GM21717 (cell line): ENCODE data around the gene JDP2.

Experiments used
- ATAC-seq: cut with Tn5 transposase; IDR thresholded peaks from one replicate; pipeline ENCODE4 v1.9.1; 2021; ENCODE audit warnings: mild to moderate bottlenecking, moderate library complexity; ENCODE audit not compliant: unreplicated experiment

JDP2 gene

DNA sequence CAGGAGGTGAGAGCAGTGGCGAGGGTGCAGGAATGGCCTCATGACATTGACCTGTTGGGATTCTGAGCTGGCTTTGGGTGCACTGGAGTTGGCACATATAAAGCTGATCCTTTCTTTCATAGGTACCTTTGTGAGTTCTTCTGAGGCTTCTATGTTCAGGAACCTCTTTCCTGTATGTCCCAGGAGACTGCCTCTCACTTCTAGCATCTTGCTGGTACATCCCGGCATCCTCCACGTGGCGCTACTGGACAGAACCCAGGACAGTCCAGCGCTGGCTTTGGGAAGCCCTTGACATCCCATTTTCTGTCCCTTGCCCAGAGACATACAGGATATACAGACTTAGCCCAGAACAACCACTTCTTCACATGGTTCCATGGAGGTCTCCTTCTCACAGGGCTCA lies 50.1 kb downstream of the JDP2 start:
- ATAC-seq = no peak

DNA sequence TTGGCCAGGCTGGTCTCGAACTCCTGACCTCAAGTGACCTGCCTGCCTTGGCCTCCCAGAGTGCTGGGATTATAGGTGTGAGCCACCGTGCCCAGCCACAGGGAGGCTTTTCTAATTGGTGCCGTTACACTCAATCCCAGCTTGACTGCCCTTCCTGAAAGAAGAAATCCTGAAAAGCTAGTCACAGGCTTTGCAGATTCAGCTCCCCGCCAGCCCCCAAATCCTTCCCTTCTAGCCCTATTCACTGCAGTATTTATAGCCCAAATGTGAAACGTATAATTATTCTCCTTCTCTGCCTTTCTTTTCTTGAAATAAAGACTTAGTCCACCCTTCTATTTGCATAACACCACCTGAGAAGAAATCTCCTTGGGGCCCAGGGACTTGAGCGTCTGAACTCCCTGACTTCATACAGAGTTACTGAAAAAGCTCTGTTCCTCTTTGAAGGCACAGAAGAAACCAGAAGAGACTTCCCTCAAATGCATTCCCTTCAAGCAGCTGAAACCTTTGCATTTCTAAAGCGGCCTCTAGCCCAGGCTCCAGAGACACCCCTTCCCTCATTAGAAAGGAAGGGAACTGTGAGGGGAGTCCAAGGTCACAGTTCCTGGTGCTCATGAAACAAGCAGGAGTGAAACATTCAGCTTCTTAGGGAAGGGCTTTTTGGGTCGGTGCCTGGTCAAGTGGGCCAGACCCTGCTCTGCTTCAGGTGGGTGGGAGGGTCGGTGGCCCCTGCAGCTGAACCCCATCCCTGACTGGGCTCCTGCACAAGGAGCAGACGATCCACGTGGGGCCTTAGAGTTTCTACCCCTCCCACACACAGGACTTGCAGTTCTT lies 52.2 kb downstream of the JDP2 start:
- ATAC-seq = peak; percentile 64

DNA sequence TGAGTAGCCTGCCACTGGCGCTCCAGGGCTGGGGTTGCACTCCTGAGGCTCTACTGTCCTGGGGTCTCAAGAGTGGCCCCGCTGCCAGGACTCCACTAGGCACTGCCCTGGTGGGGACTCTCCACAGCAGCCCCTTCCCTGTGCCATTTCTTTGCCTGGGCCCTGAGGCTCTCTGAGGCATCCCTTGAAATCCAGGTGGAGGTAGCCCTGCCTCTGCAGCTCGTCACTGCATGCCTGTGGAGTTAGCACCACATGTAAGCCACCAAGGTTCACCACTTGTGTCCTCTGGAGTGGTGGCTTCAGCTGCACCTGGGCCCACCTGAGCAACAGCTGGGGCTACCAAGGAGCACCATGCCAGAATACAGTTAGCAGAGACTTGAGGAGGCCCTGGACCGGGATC lies 54.5 kb downstream of the JDP2 start:
- ATAC-seq = no peak

DNA sequence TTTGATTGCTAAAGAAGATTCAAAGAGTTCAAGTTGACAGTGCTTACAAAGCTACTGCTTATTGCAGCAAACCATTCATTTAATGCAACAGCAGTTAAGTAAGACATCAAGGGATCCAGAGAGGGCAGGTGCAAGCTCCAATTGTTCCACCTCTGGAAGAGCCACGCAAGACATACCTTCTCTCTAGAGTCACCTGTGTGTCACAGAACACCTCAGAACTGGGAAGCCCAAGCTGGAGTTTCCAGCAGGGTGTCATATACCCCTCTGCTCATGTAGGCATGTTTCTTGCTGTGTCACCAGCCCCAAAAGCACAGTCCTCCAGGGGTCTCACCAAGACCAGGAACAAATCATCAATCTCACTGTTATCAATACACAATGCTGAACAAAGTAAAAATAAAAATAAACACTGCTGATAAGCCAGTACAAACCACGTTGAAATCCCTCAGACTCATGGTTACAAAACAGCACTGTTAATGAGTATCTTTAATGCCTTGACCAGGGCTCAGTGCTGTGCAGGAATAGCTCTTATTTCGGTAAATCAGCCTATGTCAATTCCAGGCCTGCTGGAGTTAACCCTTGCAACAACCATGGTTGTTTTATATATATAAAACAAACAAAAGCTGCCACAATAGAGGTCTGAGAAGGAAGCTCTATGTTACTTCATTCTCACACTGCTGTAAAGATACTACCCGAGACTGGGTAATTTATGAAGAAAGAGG lies 57.0 kb downstream of the JDP2 start:
- no peak for ATAC-seq

DNA sequence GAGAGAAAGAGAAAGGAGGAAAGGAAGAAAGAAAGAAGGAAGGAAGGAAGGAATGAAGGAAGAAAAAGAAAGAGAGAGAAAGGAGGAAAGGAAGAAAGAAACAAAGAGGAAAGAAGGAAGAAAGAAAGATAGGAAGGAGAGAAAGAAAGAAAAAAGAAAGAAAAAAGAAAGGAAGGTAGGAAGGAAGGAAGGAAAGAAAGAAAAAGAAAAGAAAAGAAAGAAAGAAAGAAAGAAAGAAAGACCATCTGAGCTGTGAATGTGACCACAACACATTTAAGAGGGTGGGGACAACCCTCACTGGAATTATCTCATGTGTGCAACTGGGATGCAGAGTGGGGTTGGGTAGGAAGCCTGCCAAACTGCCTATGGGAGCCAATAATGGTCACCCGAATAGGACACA lies 58.5 kb downstream of the JDP2 start:
- ATAC-seq = no peak

DNA sequence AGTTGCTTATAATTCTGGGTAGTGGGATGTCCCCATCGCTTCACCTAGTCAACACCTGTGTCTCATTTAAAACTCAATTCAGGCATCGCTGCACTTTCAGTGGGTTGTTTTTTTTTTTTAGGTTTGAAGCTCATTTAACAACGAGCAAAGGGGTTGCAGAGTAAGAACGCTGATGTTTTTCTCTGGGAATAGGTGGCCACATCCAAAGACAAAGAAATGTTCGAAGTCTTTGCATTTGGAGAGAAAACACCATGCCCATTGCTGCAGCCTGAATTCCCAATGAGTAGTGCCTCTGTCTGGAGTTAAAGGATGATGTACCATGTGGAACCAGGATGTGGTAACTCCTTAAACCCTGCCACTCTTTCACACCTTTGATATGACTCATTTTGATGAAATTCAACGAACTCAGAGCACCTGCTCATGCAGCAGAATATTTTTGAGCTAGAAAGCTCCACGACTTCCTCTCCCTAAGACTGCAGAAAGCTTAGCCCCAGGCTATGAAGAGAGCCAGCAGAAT lies 59.4 kb downstream of the JDP2 start:
- ATAC-seq = no peak

DNA sequence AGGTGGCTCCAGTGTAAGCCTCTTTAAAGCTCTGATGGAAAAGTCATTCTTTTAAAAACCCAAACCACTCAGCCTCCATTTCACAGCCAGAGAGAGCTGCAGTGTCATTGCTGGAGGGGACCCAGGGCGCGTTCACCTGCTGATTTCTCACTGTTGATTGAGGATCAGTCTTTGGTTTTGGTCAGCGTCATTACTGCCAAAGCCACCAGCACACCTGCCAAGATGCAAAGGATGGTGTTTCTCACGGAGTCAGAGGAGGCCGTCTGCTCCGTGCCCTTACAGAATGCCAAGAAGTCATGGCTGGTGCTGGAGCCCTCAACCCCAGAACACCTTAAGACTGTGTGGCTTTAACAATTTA lies 61.6 kb downstream of the JDP2 start:
- ATAC-seq = no peak

DNA sequence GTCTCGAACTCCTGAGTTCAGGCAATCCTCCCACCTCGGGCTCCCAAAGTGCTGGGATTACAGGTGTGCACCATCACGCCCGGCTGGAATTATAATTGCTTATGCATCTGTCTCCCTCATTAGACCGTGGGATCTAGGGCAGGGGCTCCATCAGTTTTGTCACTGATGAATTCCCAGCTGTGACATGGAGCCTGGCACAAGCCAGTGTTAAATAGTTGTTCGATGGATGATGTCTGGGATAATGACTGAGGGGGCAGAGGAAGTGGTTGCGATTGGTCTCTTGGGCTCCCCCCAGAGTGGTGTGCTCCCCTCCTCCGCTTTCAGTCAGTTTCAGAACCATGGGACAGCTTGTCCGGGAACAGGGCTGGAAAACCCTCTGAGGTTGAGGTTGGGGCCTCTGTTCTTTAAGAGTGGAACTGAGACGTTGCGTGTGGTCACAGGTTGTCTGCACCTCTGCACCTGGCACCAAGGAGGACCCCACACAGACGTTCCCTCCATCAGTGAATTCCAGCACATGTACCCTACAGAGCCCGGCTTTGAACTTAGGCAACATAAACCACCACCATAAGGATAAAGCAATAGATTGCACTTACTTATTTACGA lies 63.7 kb downstream of the JDP2 start:
- ATAC-seq = no peak

DNA sequence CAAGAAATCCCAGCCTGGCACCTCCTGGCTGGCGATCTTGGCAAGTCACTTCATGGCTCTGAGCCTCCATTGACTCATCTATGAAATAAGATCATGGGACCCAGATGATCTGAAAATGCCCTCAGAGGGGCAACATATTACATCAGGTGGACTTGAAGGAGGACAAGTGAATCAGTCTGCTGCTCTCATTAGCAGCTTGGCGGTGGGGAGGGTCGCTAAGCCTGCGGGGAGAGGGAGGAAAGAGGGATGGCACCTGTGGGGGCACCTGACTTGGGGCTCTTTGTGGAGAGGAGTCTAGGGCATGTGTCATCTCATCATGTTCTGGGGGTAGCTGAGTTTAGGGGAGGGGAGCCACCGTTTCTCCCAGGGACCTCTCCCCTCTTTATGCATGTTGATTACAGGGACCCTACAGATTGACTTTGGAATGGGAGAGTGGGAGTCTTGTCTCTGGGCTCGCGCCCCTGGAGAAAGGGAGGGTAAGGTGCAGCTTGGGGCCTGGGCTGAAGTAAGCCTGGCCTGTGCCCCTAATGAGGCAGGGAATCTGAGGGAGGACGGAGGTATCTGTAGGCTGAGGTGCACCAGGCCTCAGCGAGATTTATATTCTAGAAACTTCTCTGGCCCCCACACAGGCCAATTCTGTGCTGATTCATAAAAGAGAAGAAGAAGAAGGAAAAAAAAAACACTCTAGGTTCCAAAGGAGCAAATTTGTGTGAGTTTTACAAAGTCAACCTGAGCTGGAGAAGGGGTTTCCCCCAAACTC lies 65.2 kb downstream of the JDP2 start:
- no peak for ATAC-seq

DNA sequence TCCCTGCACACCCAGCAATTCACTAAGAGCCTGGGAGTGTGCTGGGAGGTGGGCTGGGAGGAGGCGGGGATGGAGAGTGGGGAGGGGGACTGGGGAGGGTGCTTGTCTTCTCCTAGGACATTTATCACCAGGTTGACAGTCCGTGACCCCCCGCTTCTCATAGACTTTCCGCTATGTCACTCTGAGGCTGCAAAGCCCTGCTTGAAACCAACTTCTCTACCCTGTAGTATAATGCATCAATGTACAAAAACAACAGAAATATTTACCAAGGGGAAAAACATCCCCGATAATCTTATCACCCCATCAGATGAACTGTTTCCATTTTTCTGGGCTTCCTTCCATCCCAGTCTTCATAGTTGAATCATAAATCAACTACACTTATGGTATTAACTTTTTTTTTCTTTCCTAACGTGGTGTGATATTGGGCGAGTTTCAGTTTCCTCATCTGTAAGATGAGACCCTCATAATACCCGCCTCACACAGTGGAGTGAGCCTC lies 65.8 kb downstream of the JDP2 start:
- ATAC-seq = no peak

DNA sequence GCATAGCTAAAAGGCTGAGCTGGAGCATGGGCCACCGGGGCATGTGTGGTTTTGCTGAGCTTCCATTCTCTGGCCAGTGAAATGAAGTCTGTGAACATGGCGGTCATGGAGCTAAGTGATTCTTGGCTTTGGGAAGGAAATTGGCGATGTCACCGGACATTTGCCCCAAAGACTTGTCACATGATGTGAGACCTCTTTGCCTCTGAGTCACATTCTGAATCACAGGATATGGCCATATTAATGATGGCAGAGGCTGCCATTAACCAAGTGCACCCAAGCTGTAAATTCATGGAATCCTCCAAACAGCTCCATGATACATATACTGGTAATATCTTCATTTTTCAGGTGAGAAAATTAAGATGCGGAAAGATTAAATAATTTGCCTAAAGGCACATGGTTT lies 67.1 kb downstream of the JDP2 start:
- no peak for ATAC-seq

DNA sequence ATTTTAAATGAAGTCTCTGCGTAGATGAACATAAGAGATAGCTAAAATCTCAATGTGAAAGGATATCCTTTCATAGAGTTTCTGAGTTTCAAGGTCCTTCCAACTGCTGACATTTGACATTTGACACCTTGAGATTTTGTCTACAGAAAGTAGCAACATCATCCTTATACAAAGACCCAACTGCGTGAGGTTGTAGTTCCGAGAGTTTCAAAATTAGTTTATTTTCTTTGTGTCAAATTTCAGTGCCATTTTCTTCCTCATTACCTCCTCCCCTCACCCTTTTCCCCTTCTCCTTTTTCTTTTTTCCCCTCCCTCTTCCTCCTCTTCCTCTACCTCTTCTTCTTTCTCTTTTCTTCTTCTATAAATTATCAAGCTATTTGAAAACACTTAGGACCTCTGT lies 67.6 kb downstream of the JDP2 start:
- no peak for ATAC-seq

DNA sequence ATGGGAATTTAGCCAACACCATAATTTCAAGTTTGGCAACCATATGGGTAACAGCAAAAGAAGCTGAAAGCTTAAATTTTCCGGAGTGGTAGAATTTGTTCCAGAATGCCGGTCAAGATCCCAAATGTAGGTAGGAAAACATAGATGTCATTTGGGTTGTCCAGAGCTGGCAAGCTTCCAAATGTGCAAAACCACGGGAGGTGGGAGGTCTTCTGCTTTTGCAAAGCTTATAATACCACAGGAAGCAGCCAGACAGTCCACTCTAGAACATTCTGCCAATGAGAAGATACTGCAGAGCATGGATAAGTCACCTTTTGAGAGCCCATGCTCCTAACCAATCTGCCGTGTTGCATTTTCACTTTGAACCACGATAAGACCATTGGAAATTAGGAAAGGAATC lies 68.1 kb downstream of the JDP2 start:
- no peak for ATAC-seq

DNA sequence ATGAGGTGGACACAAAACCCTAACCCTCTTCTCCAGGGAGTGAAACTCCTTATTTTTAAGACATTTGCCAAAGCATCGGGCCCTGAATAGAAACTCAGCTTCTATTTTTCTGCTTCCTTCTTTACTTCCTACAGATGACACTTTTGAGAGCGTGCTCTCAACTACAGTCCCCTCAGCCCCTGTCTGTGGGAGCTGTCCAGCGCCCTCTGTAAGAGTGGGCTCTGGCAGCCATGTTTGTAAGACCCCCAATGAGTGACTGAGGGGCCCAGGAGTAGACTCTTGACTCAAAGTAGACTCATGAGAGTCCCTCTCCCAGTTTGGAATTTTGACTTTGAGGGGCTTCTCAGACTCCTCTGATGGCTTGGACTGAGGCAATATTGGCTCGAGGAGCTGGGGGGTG lies 68.9 kb downstream of the JDP2 start:
- ATAC-seq = no peak

DNA sequence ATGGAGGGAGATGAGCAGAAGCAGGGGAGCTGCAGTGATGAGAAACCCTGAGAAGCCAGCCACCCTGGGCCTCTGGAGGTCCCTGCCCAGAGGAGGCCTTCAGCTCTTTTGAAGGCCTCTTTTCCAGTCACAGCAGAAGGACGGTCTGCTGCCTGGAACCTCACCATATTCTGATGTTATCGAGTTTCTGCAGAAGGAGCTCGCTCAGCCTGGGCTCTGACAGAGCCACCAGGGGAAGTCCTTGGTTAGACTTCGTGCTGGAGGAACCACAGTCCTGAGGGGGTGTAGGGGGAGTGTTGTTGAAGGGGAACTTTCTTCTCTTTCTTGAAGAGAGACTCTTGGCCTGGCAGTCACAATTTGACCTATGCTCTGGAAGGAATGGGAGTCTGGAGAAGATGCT lies 69.4 kb downstream of the JDP2 start:
- no peak for ATAC-seq

DNA sequence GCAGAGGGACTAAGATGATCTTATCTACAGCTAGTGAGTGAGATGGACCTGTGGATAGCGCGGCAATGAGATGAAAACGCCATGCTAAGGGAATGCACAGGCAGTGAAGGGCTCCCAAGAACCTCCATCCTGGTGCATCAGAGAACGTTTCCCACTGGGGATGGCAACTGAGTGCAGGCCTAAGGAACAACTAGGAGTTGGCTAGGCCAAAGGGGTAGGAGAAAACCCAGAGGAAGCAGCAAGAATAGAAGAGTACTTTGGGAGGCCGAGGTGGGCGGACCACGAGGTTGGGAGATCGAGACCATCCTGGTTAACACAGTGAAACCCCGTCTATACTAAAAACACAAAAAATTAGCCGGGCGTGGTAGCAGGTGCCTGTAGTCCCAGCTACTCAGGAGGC lies 69.9 kb downstream of the JDP2 start:
- ATAC-seq = no peak

DNA sequence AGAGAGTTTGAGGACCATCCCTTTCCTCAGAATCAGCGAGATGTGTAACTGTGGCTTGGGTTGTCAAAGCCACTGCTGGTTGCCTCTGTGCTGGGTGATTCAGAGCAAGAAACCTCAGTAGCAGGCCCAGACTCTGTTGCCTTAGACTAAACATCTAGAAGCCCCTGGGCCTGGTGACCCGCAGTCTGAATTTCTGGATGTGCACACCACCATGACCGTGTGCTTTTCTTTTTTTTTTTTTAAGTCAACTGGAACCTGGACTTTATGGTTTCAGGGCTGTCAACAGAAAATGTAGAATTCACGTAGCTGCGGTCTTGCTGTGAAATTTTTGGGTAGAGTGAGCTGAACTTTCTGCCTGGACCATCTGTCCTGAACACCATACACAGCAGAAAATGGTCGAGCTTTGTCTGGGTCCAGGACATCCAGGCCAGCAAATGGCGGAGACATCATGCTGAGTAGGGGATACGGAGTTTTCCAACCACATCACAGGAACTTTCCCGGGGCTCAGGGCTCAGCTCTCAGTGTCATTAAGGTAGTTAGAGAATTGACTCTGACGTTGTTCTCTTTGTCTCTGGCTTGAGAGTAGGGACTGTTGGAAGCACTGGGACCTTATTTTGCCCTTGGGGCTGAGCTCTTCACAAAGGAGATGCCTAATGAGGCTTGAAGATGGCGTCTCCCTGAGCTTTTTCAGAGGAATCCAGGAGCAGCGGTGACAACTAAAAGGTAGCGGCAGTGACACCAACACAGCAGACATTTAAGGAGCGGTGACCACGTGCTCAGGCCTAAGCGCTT lies 71.5 kb downstream of the JDP2 start:
- ATAC-seq = no peak

DNA sequence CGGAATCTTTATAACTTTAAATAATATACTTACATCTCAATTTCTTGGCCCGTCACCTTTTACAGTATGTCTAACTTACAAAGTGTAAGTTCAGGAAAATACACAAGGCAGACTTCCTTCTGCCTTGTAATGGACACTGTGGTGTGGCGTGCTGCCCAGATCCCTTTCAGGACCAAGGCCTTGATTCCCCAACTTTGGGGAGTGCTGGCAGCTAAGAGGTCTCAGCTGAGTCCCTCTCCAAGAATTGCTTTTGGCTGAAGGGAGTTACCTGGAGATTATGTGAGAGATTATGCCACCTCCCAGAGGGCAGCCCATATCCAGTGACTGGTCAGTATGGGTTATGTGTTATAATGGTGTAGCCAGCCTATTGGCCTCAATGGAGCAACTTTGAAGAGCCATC lies 73.3 kb downstream of the JDP2 start:
- no peak for ATAC-seq

DNA sequence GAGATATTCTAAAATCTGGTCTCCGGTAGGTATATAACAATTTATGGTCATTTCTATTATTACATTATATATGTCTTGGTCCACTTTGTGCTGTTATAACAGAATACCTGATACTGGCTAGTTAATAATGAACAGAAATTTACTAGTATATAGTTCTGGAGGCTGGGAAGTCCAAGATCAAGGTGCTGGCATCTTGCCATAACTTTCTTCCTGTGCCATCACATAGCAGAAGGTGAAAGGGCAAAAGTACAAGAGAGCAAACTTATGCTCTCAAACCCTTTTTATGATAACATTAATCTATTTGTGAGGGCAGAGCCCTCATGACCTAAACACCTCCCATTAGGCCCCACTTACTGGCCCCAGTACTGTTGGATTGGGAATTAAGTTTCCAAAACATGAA lies 76.6 kb downstream of the JDP2 start:
- ATAC-seq = no peak

DNA sequence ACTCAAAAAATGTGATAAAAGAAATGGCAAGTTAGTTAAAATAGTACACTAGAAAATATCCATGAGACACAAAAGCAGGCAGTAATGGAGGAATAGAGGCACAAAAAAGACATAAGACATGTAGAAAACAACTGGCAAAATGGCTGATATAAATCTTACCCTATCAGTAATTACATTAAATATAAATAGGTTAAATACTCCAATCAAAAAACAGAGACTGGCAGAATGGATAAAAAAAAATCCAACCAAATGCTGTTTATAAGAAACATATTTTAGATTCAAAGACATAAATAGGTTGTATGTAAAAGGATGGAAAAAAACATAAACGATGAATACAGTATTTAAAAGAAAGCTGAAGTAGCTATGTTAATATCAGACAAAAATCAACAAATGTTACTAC lies 79.1 kb downstream of the JDP2 start:
- ATAC-seq = no peak
